ENCODE data around the gene EIF4G3.
"Not testable (repeated sequence)": the region's sequence is repeated elsewhere in the genome, so short reads cannot be mapped to it uniquely, and the experiment has no call there.

The EIF4G3 gene

GRCh38 chr1:21176586-21177555, at the start of gene EIF4G3:
TSS of gene EIF4G3 (minus strand) at chr1:21176897. CDS start at chr1:21002742, 174,155 bp downstream.
- in situ Hi-C loops (cut with HindIII; ENCODE audit: low pct_ligation_motif_present, low pct_unique_long_range_greater_than_20kb, low sequenced_read_pairs): no loop called here
- DNase-seq: peak; percentile 95

- in situ Hi-C loops (cut with HindIII; ENCODE audit: low pct_ligation_motif_present, low pct_unique_long_range_greater_than_20kb, low sequenced_read_pairs): no loop called here
- no peak for DNase-seq
These were observed 48.4 kb upstream of the EIF4G3 start for GRCh38 chr1:21225065-21225464.

GRCh38 chr1:21220815-21221214, 44.1 kb upstream of the EIF4G3 start:
- DNase-seq: no peak
- in situ Hi-C loops (cut with HindIII; ENCODE audit: low pct_ligation_motif_present, low pct_unique_long_range_greater_than_20kb, low sequenced_read_pairs): no loop called here

GRCh38 chr1:21219674-21220073, 43.0 kb upstream of the EIF4G3 start:
- DNase-seq: no peak
- in situ Hi-C loops (cut with HindIII; ENCODE audit: low pct_ligation_motif_present, low pct_unique_long_range_greater_than_20kb, low sequenced_read_pairs): no loop called here

- peak; percentile 43 for DNase-seq
- in situ Hi-C loops (cut with HindIII; ENCODE audit: low pct_ligation_motif_present, low pct_unique_long_range_greater_than_20kb, low sequenced_read_pairs): no loop called here
These were observed 41.3 kb upstream of the EIF4G3 start for GRCh38 chr1:21217812-21218596.

- DNase-seq: peak; percentile 57
- in situ Hi-C loops (cut with HindIII; ENCODE audit: low pct_ligation_motif_present, low pct_unique_long_range_greater_than_20kb, low sequenced_read_pairs): no loop called here
These were observed 40.4 kb upstream of the EIF4G3 start for GRCh38 chr1:21216835-21217811.

- DNase-seq: peak; percentile 49
- in situ Hi-C loops (cut with HindIII; ENCODE audit: low pct_ligation_motif_present, low pct_unique_long_range_greater_than_20kb, low sequenced_read_pairs): no loop called here
These were observed 35.4 kb upstream of the EIF4G3 start for GRCh38 chr1:21212126-21212525.

- in situ Hi-C loops (cut with HindIII; ENCODE audit: low pct_ligation_motif_present, low pct_unique_long_range_greater_than_20kb, low sequenced_read_pairs): not testable (repeated sequence)
These were observed 31.5 kb upstream of the EIF4G3 start for GRCh38 chr1:21208137-21208700.

GRCh38 chr1:21206117-21206516, 29.4 kb upstream of the EIF4G3 start:
- DNase-seq: peak; percentile 89
- in situ Hi-C loops (cut with HindIII; ENCODE audit: low pct_ligation_motif_present, low pct_unique_long_range_greater_than_20kb, low sequenced_read_pairs): no loop called here

More at GRCh38 chr1:21208137-21208700, 31.5 kb upstream of the EIF4G3 start:
- DNase-seq: not testable (repeated sequence)

GRCh38 chr1:21205416-21205815, 28.7 kb upstream of the EIF4G3 start:
- DNase-seq: peak; percentile 62
- in situ Hi-C loops (cut with HindIII; ENCODE audit: low pct_ligation_motif_present, low pct_unique_long_range_greater_than_20kb, low sequenced_read_pairs): no loop called here

- DNase-seq: no peak
- in situ Hi-C loops (cut with HindIII; ENCODE audit: low pct_ligation_motif_present, low pct_unique_long_range_greater_than_20kb, low sequenced_read_pairs): no loop called here
These were observed 25.0 kb upstream of the EIF4G3 start for GRCh38 chr1:21201650-21202049.

- in situ Hi-C loops (cut with HindIII; ENCODE audit: low pct_ligation_motif_present, low pct_unique_long_range_greater_than_20kb, low sequenced_read_pairs); DNase-seq: not testable (repeated sequence)
These were observed 24.5 kb upstream of the EIF4G3 start for GRCh38 chr1:21201238-21201637.

GRCh38 chr1:21200767-21201166, 24.1 kb upstream of the EIF4G3 start:
- no peak for DNase-seq

GRCh38 chr1:21198929-21199328, 22.2 kb upstream of the EIF4G3 start:
- no peak for DNase-seq
- in situ Hi-C loops (cut with HindIII; ENCODE audit: low pct_ligation_motif_present, low pct_unique_long_range_greater_than_20kb, low sequenced_read_pairs): no loop called here

More at GRCh38 chr1:21200767-21201166, 24.1 kb upstream of the EIF4G3 start:
- in situ Hi-C loops (cut with HindIII; ENCODE audit: low pct_ligation_motif_present, low pct_unique_long_range_greater_than_20kb, low sequenced_read_pairs): no loop called here

- DNase-seq: no peak
- in situ Hi-C loops (cut with HindIII; ENCODE audit: low pct_ligation_motif_present, low pct_unique_long_range_greater_than_20kb, low sequenced_read_pairs): no loop called here
These were observed 16.2 kb upstream of the EIF4G3 start for GRCh38 chr1:21192871-21193270.

- no peak for DNase-seq
These were observed 15.6 kb upstream of the EIF4G3 start for GRCh38 chr1:21192284-21192683.

GRCh38 chr1:21190771-21191170, 14.1 kb upstream of the EIF4G3 start:
- in situ Hi-C loops (cut with HindIII; ENCODE audit: low pct_ligation_motif_present, low pct_unique_long_range_greater_than_20kb, low sequenced_read_pairs); DNase-seq: not testable (repeated sequence)

More at GRCh38 chr1:21192284-21192683, 15.6 kb upstream of the EIF4G3 start:
- in situ Hi-C loops (cut with HindIII; ENCODE audit: low pct_ligation_motif_present, low pct_unique_long_range_greater_than_20kb, low sequenced_read_pairs): no loop called here
